GM23338 (cell line): ENCODE measurements around the gene HECTD3. TPM values are rescaled to one million over a fixed set of nuclear protein-coding genes. Genes with fewer than 3 reads are reported as not detected.

ENCODE experiments used
- ATAC-seq: fragments of 200-7000 bp; cut with Tn5 transposase; 3 replicates; pipeline ENCODE4 v1.9.1; 2020
- DNase-seq: peaks from one replicate; pipeline ENCODE4 v3.0.0-alpha.2; 2015; ENCODE audit warnings: low spot score
- H2AFZ ChIP-seq: fragments of 200-600 bp; sonication (generic); 2 replicates; pipeline ENCODE4 v1.8.0; 2016; ENCODE audit warnings: antibody characterized with exemption, mild to moderate bottlenecking, moderate library complexity
- H3F3A ChIP-seq: fragments of 200-600 bp; sonication (generic); replicated peaks from 2 replicates; pipeline ENCODE4 v1.8.0; 2017; ENCODE audit warnings: antibody characterized with exemption, mixed run types, low read depth
- H3K27ac ChIP-seq: fragments of 200-600 bp; sonication (generic); 2 replicates; pipeline ENCODE4 v1.6.1; 2016; ENCODE audit warnings: low read depth
- H3K27me3 ChIP-seq: fragments of 200-600 bp; sonication (generic); 2 replicates; pipeline ENCODE4 v1.8.0; 2016; ENCODE audit warnings: mild to moderate bottlenecking, mixed run types, moderate library complexity; ENCODE audit not compliant: insufficient read depth
- H3K36me3 ChIP-seq: fragments of 200-600 bp; sonication (generic); 2 replicates; pipeline ENCODE4 v1.8.0; 2016; ENCODE audit warnings: mild to moderate bottlenecking; ENCODE audit not compliant: insufficient read depth
- H3K4me1 ChIP-seq: fragments of 200-600 bp; sonication (generic); 2 replicates; pipeline ENCODE4 v1.8.0; 2016; ENCODE audit warnings: mild to moderate bottlenecking, moderate library complexity; ENCODE audit not compliant: insufficient read depth
- H3K4me2 ChIP-seq: fragments of 200-600 bp; sonication (generic); 2 replicates; pipeline ENCODE4 v1.7.1; 2017; ENCODE audit warnings: mixed run types
- H3K4me3 ChIP-seq: fragments of 200-600 bp; sonication (generic); 2 replicates; pipeline ENCODE4 v1.6.1; 2016; ENCODE audit warnings: mixed run types
- H3K79me2 ChIP-seq: fragments of 200-600 bp; sonication (generic); replicated peaks from 2 replicates; pipeline ENCODE4 v1.8.0; 2017; ENCODE audit warnings: mild to moderate bottlenecking; ENCODE audit not compliant: insufficient read depth
- H3K9me2 ChIP-seq: fragments of 200-600 bp; sonication (generic); 2 replicates; pipeline ENCODE4 v1.8.0; 2017; ENCODE audit not compliant: insufficient read depth
- H4K20me1 ChIP-seq: fragments of 200-600 bp; sonication (generic); replicated peaks from 2 replicates; pipeline ENCODE4 v1.8.0; 2017; ENCODE audit warnings: mild to moderate bottlenecking; ENCODE audit not compliant: insufficient read depth
- H3K27ac Mint-ChIP-seq: 2 replicates; pipeline ENCODE4 v1.8.0; 2020; ENCODE audit warnings: inconsistent platforms, mild to moderate bottlenecking, moderate library complexity, mixed read lengths
- H3K27me3 Mint-ChIP-seq: 3 replicates; pipeline ENCODE4 v1.8.0; 2022; ENCODE audit warnings: low read depth, mild to moderate bottlenecking, moderate library complexity, mixed read lengths, inconsistent platforms; ENCODE audit not compliant: insufficient read depth, poor library complexity
- H3K36me3 Mint-ChIP-seq: 3 replicates; pipeline ENCODE4 v1.8.0; 2021; ENCODE audit warnings: low read depth, mild to moderate bottlenecking, inconsistent platforms, moderate library complexity, mixed read lengths
- H3K4me1 Mint-ChIP-seq: 3 replicates; pipeline ENCODE4 v1.8.0; 2020; ENCODE audit warnings: mild to moderate bottlenecking, inconsistent platforms, mixed read lengths
- H3K4me3 Mint-ChIP-seq: 3 replicates; pipeline ENCODE4 v1.8.0; 2021; ENCODE audit warnings: moderate library complexity, mild to moderate bottlenecking, inconsistent platforms, mixed read lengths
- H3K9me3 Mint-ChIP-seq: 3 replicates; pipeline ENCODE4 v1.8.0; 2020; ENCODE audit warnings: moderate library complexity, mild to moderate bottlenecking, inconsistent platforms, mixed read lengths
- CREB1 ChIP-seq: fragments of 250-450 bp; sonication (Bioruptor Pico); IDR thresholded peaks from 2 replicates; pipeline ENCODE4 v1.5.0; 2020; ENCODE audit warnings: low read depth, mild to moderate bottlenecking, moderate library complexity
- CTCF ChIP-seq, 2 experiments: fragments of 200-600 bp in 1 of 2; sonication (generic) in 1 of 2; conservative IDR thresholded peaks; 2 replicates each; pipeline versions ENCODE4 v1.5.1 to v1.6.1; 2016 to 2017; ENCODE audit warnings: antibody characterized with exemption in 2 of 2, low read depth in 2 of 2, mild to moderate bottlenecking in 2 of 2, moderate library complexity in 1 of 2
- ETS1 ChIP-seq: IDR thresholded peaks from 2 replicates; pipeline ENCODE4 v1.6.1; 2016; ENCODE audit warnings: antibody characterized with exemption
- EZH2 ChIP-seq: fragments of 200-600 bp; sonication (generic); IDR thresholded peaks from one replicate; pipeline ENCODE4 v1.8.0; 2017; ENCODE audit warnings: antibody characterized with exemption, mild to moderate bottlenecking, low read depth; ENCODE audit not compliant: unreplicated experiment
- EZH2phosphoT487 ChIP-seq: fragments of 200-600 bp; sonication (generic); IDR thresholded peaks from one replicate; pipeline ENCODE4 v1.8.1; 2018; ENCODE audit warnings: antibody characterized with exemption; ENCODE audit not compliant: unreplicated experiment
- JUNB ChIP-seq: IDR thresholded peaks from one replicate; pipeline ENCODE4 v1.6.1; 2016; ENCODE audit warnings: antibody characterized with exemption; ENCODE audit not compliant: unreplicated experiment
- NANOG ChIP-seq: IDR thresholded peaks from 2 replicates; pipeline ENCODE4 v1.6.1; 2016; ENCODE audit warnings: antibody characterized with exemption, borderline replicate concordance
- POLR2AphosphoS5 ChIP-seq: IDR thresholded peaks from 2 replicates; pipeline ENCODE4 v1.6.1; 2016; ENCODE audit warnings: antibody characterized with exemption, low read depth
- REST ChIP-seq: IDR thresholded peaks from one replicate; pipeline ENCODE4 v1.6.1; 2018; ENCODE audit warnings: antibody characterized with exemption; ENCODE audit not compliant: unreplicated experiment
- STAT1 ChIP-seq: IDR thresholded peaks from one replicate; pipeline ENCODE4 v1.6.1; 2016; ENCODE audit warnings: antibody characterized with exemption; ENCODE audit not compliant: unreplicated experiment
- ZNF114 ChIP-seq: fragments of 250-450 bp; sonication (Bioruptor Pico); IDR thresholded peaks from 2 replicates; pipeline ENCODE4 v1.5.0; 2020; ENCODE audit warnings: mild to moderate bottlenecking, moderate library complexity
- ZNF331 ChIP-seq: fragments of 250-450 bp; sonication (Bioruptor Pico); IDR thresholded peaks from 2 replicates; pipeline ENCODE4 v1.5.0; 2020; ENCODE audit warnings: low read depth, mild to moderate bottlenecking, moderate library complexity
- ZNF462 ChIP-seq: fragments of 250-450 bp; sonication (Bioruptor Pico); IDR thresholded peaks from 2 replicates; pipeline ENCODE4 v1.5.0; 2020; ENCODE audit warnings: mild to moderate bottlenecking, moderate library complexity
- polyA plus RNA-seq: library from polyadenylated mRNA; unstranded; fragments of >200 nt; fragmentation: Nextera tagmentation; extraction: Ambion mirVana; gene quantifications from 2 replicates; pipeline ENCODE4 v1.2.1, GENCODE V29; 2016
- total RNA-seq: library from RNA; depleted of rRNA; stranded (reverse); fragments of >200 nt; shearing (Covaris generic); gene quantifications from 2 replicates; pipeline ENCODE4 v1.2.3, GENCODE V29; 2014

HECTD3 gene
- total and polyA plus RNA-seq, 2 experiments from 2014 or later, result 13.1 to 31.4 TPM

- TF ChIP-seq CTCF (conservative IDR thresholded peaks at IDR 0.05; ENCODE audit: low read depth in 2 of 2), result no peak
- TF ChIP-seq ZNF331 (CRISPR knock-in tag), result no peak
- no peak for TF ChIP-seq EZH2phosphoT487
- TF ChIP-seq JUNB, result no peak
- no peak for TF ChIP-seq NANOG
- no peak for TF ChIP-seq POLR2AphosphoS5
- no peak for TF ChIP-seq REST
- no peak for TF ChIP-seq EZH2
- no peak for TF ChIP-seq ETS1
- no peak for TF ChIP-seq CREB1 (CRISPR knock-in tag)
- TF ChIP-seq ZNF462, result no peak
- TF ChIP-seq STAT1, result no peak
- no peak for TF ChIP-seq ZNF114 (CRISPR knock-in tag)
- Histone ChIP-seq H2AFZ (no peak overlapping the region), H3K4me1 (peaks cover 6% of the 10 kb centered on the region), H3F3A (no peaks in the 10 kb centered on the region), H3K9me2 (no peaks in the 10 kb centered on the region), H3K27ac (no peak overlapping the region), H3K36me3 (no peaks in the 10 kb centered on the region), H3K4me2 (no peak overlapping the region), H3K27me3 (no peaks in the 10 kb centered on the region), H4K20me1 (no peaks in the 10 kb centered on the region; the same call in 1 of the 2 replicates), H3K79me2 (no peaks in the 10 kb centered on the region; the same call in 1 of the 2 replicates), H3K4me3 (no peak overlapping the region)
- Mint-ChIP-seq H3K9me3 (no peaks in the 10 kb centered on the region), H3K27ac (no peak overlapping the region), H3K36me3 (peaks cover 27% of the 10 kb centered on the region), H3K4me3 (no peak overlapping the region), H3K27me3 (peaks cover 6% of the 10 kb centered on the region), H3K4me1 (peaks cover 15% of the 10 kb centered on the region)
- no peak for ATAC-seq
- DNase-seq, result no peak
Observed at GRCh38 chr1:45007311-45007710, 3.8 kb downstream of the HECTD3 start.
